Brain pericyte (primary cell): ENCODE measurements around the gene IFIT2.
"Not testable (repeated sequence)": the region's sequence is repeated elsewhere in the genome, so short reads cannot be mapped to it uniquely, and the experiment has no call there.

Source experiments
- DNase-seq: peaks from one replicate; pipeline ENCODE4 v3.0.0-alpha.2; 2012; ENCODE audit warnings: low read depth, low spot score

IFIT2 gene

GRCh38 chr10:89301721-89302445, at the start of gene IFIT2:
Gene IFIT2, plus strand, starts transcription at chr10:89302046. Its CDS starts 78 bp downstream, at chr10:89302124.
- no peak for DNase-seq

GRCh38 chr10:89252225-89252585, 49.6 kb upstream of the IFIT2 start:
- no peak for DNase-seq

GRCh38 chr10:89255091-89255579, 46.7 kb upstream of the IFIT2 start:
- not testable (repeated sequence) for DNase-seq

GRCh38 chr10:89255793-89256192, 46.1 kb upstream of the IFIT2 start:
- DNase-seq = no peak

GRCh38 chr10:89256340-89256739, 45.5 kb upstream of the IFIT2 start:
- no peak for DNase-seq

- DNase-seq = no peak
Measured at GRCh38 chr10:89256962-89257361, 44.9 kb upstream of the IFIT2 start.

GRCh38 chr10:89257581-89257980, 44.3 kb upstream of the IFIT2 start:
- no peak for DNase-seq

GRCh38 chr10:89258881-89259280, 43.0 kb upstream of the IFIT2 start:
- no peak for DNase-seq

GRCh38 chr10:89262086-89263051, 39.5 kb upstream of the IFIT2 start:
- DNase-seq = no peak

- DNase-seq = no peak
Measured at GRCh38 chr10:89263091-89263490, 38.8 kb upstream of the IFIT2 start.

- no peak for DNase-seq
Measured at GRCh38 chr10:89263531-89263930, 38.3 kb upstream of the IFIT2 start.

GRCh38 chr10:89266721-89267453, 35.0 kb upstream of the IFIT2 start:
- no peak for DNase-seq

GRCh38 chr10:89269433-89270152, 32.3 kb upstream of the IFIT2 start:
- no peak for DNase-seq

- DNase-seq = no peak
Measured at GRCh38 chr10:89270153-89270483, 31.7 kb upstream of the IFIT2 start.

- DNase-seq = no peak
Measured at GRCh38 chr10:89271532-89271931, 30.3 kb upstream of the IFIT2 start.

- DNase-seq = no peak
Measured at GRCh38 chr10:89273680-89274079, 28.2 kb upstream of the IFIT2 start.

- no peak for DNase-seq
Measured at GRCh38 chr10:89274928-89275327, 26.9 kb upstream of the IFIT2 start.

GRCh38 chr10:89275383-89275782, 26.5 kb upstream of the IFIT2 start:
- DNase-seq = no peak

- peak; percentile 76 for DNase-seq
Measured at GRCh38 chr10:89278034-89278535, 23.8 kb upstream of the IFIT2 start.

GRCh38 chr10:89278900-89279392, 22.9 kb upstream of the IFIT2 start:
- DNase-seq = no peak

- no peak for DNase-seq
Measured at GRCh38 chr10:89279421-89279869, 22.4 kb upstream of the IFIT2 start.
